Mesodermal cell (in vitro differentiated cells): ENCODE data around the gene RBMS3.
A peak's percentile ranks its signal among the peaks of the same experiment; 100 is the strongest.

Source experiments
- H3K27ac ChIP-seq: 2 replicates; pipeline ENCODE4 v1.7.0; 2013; ENCODE audit warnings: mild to moderate bottlenecking, low read depth, low read length, moderate library complexity; ENCODE audit not compliant: severe bottlenecking
- H3K36me3 ChIP-seq: 2 replicates; pipeline ENCODE4 v1.7.1; 2013; ENCODE audit warnings: mild to moderate bottlenecking, low read length, moderate library complexity; ENCODE audit not compliant: control insufficient read depth, insufficient read depth
- H3K4me1 ChIP-seq: one replicate; pipeline ENCODE4 v1.7.1; 2013; ENCODE audit warnings: mild to moderate bottlenecking, low read length; ENCODE audit not compliant: insufficient read depth, control insufficient read depth, poor library complexity, severe bottlenecking
- H3K4me3 ChIP-seq: 2 replicates; pipeline ENCODE4 v1.7.0; 2013; ENCODE audit warnings: low read length, control low read depth, mild to moderate bottlenecking; ENCODE audit not compliant: insufficient read depth, poor library complexity, severe bottlenecking; ENCODE audit errors: extremely low read depth
- H3K9me3 ChIP-seq: 2 replicates; pipeline ENCODE4 v1.7.1; 2013; ENCODE audit warnings: mild to moderate bottlenecking, low read length, moderate library complexity; ENCODE audit not compliant: control insufficient read depth
- WGBS, 2 experiments: methylation state at CpG; one replicate each; pipeline ENCODE4 v1.1.5; 2013; ENCODE audit warnings: missing lambda C conversion rate in 2 of 2; ENCODE audit not compliant: insufficient coverage in 2 of 2; 5-methylcytosine and 5-hydroxymethylcytosine counted together

The RBMS3 gene

DNA sequence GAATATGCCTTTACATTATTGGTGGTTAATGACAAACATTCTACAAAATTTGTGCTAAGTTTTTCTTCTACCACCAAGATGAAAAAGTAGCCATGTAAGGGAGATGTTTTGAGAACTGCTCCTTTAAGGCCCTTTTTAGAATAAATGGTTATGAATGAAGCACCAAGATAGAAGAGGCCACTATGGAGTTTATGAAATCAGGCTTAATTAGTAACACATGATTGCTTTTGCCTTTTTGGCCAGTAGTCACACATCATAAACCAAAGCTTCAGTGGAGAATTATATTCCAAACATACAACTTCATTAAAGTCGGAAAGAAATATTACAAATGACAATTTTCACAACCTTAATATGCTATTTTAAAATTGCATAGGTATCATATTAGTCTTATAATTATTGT is 331.7 kb downstream of the RBMS3 start:
- Histone ChIP-seq H3K36me3 (no peaks in the 10 kb centered on the region), H3K4me1 (no peaks in the 10 kb centered on the region), H3K9me3 (no peaks in the 10 kb centered on the region), H3K4me3 (no peak overlapping the region), H3K27ac (no peak overlapping the region)
- WGBS, 2 experiments, result no CpG with 5 or more reads among the region's 1 CpG

DNA sequence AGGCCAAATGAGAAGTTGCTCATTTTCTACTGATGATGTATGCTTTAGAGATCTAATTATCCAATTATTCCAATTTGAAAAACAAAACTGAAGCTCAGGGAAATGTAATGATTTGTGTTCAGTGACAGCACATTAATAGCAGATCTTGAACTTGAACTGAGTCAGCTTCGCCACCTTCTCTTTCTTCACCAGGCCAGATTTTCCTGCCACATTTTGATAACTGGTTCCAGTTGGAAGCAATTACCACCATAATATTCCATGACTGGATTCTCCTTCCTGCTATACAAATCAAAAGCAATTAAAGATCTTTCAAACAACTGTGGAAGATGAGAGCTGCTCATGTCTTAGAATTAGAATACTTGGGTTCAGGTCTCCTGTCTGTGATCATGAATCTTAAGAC is 334.1 kb downstream of the RBMS3 start:
- no peaks in the 10 kb centered on the region for H3K36me3 ChIP-seq
- H3K4me3 ChIP-seq, result no peak overlapping the region
- H3K4me1 ChIP-seq, result no peaks in the 10 kb centered on the region
- no peak overlapping the region for H3K27ac ChIP-seq
- 70% methylated on average over 1 of the region's 1 CpG; no CpG with 5 or more reads in 1 of the 2 experiments for WGBS, 2 experiments
- H3K9me3 ChIP-seq, result no peaks in the 10 kb centered on the region

DNA sequence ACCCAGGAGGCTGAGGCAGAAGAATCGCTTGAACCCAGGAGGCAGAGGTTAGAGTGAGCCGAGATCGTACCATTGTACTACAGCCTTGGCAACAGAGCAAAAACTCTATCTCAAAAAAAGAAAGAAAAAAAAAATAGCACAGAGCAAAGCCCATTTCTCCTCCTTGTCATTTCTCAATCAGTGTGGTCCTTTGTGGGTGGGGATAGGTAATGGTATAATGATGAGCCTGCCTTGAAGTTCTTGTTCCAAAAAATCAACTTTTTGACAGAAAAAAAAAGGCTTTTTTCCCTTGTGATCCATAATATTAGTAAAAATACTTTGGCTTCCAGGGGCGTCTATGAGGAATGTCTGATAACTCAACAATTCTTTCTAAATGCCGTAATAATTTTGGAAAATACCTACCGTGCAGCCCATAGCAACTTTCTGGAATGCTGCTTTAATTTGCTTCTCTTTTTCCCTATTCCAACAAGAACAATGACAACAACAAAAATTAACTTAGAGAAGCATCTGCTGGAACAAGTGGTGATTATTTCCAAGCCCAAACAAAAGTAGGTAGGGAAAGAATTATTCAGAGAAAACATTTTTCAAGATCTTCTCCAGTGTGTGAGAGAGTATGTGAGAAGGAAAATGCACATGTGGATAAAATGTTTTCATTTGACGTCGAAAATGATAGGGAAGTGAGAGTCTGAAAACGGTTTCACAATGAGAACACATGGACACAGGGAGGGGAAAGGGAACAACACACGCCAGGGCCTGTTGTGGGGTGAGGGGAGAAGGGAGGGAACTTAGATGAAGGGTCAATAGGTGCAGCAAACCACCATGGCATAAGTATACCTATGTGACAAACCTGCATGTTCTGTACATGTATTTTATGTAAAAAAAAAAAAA is 337.8 kb downstream of the RBMS3 start:
- H3K36me3 ChIP-seq, result no peaks in the 10 kb centered on the region
- H3K4me1 ChIP-seq, result no peaks in the 10 kb centered on the region
- no peak overlapping the region for H3K4me3 ChIP-seq
- no peak overlapping the region for H3K27ac ChIP-seq
- no peaks in the 10 kb centered on the region for H3K9me3 ChIP-seq
- 88 to 93% methylated on average over 6 to 9 of the region's 10 CpGs for WGBS, 2 experiments

DNA sequence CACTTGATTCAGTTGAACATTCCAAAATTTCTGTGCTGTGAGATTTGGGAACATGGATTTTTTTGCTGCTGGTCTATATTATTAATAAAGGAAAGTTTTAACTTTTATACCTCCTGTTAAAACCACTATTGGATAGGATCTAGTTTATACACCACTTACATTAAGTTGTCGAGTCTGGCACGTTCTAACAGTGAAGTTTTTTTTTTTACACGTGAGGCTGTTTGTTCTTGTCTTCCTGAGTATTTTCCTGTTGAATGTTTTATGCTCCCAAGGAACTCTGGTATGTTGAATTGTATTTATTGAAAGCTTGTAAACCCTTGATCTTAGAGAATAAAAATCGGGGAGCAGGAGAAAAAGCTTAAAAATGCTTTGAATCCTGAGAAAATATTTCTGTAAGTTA is 338.8 kb downstream of the RBMS3 start:
- Histone ChIP-seq H3K9me3 (no peaks in the 10 kb centered on the region), H3K4me1 (no peaks in the 10 kb centered on the region), H3K36me3 (no peaks in the 10 kb centered on the region), H3K27ac (no peak overlapping the region), H3K4me3 (no peak overlapping the region)
- 100% methylated on average over 1 to 2 of the region's 4 CpGs for WGBS, 2 experiments

DNA sequence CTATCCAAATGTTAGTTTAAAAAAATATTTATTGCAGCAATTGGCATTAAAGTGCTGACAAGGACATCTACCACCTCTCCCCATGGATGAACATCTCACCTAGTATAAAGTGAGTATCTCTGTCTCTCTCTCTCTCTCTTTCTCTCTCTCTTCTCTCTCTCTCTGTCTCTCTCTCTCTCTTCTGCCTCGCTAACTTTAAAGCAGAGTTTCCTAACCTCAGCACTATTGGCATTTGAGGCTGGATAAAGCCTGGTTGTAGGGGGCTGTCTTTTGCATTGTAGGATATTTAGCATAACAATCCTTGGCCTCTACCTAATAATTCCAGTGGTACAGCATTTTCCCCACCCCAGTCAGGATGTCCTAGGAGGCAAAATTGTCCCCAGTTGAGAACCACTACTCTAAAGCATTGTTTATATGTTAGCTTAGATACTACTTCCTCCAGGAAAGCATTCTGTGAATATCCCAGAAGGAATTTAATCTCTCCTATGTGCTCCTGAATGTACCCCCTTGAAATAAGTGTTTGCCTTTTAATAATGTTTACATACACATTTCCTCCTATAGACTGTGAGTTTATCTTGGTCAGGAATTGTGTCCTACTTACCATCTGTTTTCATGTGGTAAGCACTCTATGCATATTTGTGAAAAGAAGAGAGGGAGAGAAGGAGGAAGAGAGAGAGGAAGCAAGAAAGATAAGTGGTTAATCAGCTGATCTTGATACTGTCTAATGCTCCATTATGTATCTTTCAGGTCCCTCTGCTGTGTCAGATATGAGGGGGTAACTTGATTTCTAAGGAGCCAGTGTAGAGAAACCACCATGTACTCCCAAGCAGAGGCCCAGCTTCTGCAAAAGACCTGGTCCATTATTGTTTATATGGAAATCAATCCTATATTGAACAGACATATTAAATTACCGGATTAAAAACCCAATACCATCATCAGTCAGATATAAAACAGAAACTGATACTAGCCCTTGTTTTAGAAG is 346.6 kb downstream of the RBMS3 start:
- no peaks in the 10 kb centered on the region for H3K9me3 ChIP-seq

DNA sequence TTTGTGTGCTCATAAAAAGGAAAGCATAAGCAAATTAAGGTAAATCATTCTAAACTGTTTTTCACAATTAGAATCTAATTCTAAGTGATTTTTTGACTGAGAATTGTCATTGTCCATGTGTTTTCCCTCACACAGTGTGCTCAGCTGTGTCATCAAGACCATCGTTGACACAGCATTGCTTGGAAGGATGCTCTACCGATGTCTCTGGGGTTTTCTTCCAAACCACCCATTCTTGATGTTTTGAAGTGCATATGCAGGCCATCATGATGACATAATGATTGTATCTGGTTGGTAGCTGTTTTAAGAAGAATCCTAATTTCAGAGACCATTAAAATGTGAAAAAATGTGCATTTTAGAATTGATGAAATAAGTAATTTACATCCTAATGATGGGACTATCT is 347.9 kb downstream of the RBMS3 start:
- Histone ChIP-seq H3K9me3 (no peaks in the 10 kb centered on the region), H3K4me1 (peaks cover 13% of the 10 kb centered on the region), H3K27ac (no peak overlapping the region), H3K4me3 (no peak overlapping the region), H3K36me3 (no peaks in the 10 kb centered on the region)
- WGBS, 2 experiments, result 80 to 83% methylated on average over 1 of the region's 2 CpGs

More for the DNA sequence above, 346.6 kb downstream of the RBMS3 start:
- Histone ChIP-seq H3K4me3 (no peak overlapping the region), H3K4me1 (peaks cover 13% of the 10 kb centered on the region), H3K36me3 (no peaks in the 10 kb centered on the region), H3K27ac (no peak overlapping the region)
- no CpG with 5 or more reads among the region's 2 CpGs for WGBS, 2 experiments

DNA sequence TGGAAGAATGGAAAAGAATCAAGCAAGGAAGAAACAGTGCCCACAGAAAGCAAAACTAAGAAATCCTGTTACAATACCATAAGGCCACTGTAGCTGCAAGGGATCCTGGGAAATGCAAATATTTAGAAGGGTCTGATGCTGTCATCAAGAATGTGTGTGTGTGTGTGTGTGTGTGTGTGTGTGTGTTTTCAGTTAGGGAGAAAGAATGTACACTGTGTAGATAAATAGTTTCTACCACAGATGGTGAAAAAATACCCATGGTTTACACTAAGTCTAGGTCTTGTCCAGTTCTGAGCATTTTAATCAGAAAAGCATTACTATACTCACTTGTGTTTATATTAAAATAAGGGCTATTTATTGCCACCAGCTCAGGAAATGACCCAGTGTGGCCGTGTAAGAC is 355.0 kb downstream of the RBMS3 start:
- no peak overlapping the region for H3K4me3 ChIP-seq
- peaks cover 11% of the 10 kb centered on the region for H3K9me3 ChIP-seq
- 88% methylated on average over 1 of the region's 1 CpG; no CpG with 5 or more reads in 1 of the 2 experiments for WGBS, 2 experiments
- no peak overlapping the region for H3K27ac ChIP-seq
- peaks cover 12% of the 10 kb centered on the region for H3K4me1 ChIP-seq
- H3K36me3 ChIP-seq, result peaks cover 9% of the 10 kb centered on the region

DNA sequence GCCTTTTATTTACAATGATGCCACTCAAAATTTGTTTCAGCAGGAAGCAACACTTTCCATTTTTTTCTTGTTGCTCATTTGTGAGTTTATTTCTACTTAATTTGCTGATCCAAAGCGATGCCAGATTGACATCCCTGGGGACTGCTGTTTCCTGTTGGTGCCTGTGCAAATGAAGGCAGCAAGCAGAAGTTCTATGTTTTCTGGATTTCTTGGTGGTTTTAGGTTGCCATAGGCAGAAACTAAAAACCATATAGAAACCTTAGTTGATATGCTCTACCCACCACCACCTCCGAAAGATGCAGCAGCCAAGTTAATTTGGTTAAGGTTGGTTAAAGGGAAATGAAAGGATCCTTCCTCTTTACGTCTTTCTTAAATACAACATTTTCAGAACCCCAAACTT is 356.2 kb downstream of the RBMS3 start:
- WGBS, 2 experiments, result no CpG with 5 or more reads among the region's 3 CpGs
- Histone ChIP-seq H3K27ac (no peak overlapping the region), H3K4me3 (no peak overlapping the region), H3K36me3 (peaks cover 9% of the 10 kb centered on the region), H3K4me1 (peaks cover 12% of the 10 kb centered on the region), H3K9me3 (peaks cover 11% of the 10 kb centered on the region)

DNA sequence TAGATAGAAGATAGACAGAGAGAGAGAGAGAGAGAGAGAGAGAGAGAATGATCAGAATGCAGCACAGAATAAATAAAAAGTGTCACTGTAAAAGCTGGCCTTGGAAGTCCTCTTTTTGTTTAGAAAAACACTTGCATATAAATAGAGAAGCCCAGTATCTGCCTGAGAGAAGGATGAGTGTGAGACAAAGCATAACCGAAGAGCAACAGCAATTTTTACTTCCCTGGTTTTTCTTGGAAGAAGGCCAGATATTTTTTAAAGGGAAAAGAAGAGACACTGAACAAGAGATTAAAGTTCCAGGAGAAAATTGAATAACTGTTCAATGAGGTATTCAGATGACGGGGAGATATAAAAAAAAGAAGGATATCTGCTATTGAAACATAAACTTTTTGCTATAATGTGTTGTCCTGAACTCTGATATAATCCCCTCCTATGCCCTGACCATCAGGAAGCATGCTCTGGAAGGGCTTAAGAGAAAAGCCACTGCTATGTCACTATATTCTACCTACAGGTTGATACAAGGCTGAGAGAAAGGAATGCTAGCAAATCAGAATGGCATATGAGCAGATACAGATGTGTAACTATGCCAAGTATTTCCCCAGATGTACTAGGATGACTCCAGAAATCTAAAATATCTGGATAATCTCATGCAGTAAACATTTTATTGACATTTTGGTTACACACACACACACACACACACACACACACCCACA is 358.9 kb downstream of the RBMS3 start:
- Histone ChIP-seq H3K4me3 (no peak overlapping the region), H3K27ac (peak overlapping the region; percentile 48), H3K36me3 (peaks cover 9% of the 10 kb centered on the region), H3K9me3 (peaks cover 11% of the 10 kb centered on the region), H3K4me1 (peaks cover 23% of the 10 kb centered on the region)
- WGBS, 2 experiments, result 44 to 67% methylated on average over 2 of the region's 2 CpGs

DNA sequence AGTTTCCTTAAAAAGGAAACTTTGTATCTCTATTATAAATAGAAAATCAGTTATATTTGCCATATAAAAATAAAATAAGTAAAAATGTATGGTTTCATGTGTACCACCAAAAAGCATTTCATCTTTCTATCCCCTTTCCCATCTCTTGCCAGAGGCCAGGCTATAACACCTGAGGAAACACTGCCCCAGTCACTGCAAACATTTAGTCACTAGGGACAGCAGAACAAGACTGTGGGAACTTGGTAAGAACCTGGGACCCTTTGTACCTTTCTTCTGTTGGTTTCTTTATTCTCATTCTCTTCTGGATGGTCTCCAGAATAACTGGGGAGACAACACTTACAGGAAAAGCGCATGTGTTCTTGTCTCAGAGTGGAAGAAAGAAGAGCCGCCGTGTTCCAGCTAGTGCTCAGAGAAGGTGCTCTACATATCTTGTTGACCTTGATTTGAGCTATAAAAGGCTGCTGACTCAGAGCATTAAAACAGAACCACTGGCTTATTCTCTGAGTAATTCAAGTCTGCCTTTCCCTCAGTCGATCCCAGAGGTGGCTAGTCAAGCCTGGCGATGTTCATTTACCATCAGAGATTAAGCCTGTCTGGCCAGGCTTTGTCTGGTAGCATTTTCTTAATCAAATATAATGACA is 361.6 kb downstream of the RBMS3 start:
- WGBS, 2 experiments, result 92 to 100% methylated on average over 3 of the region's 5 CpGs

More for the DNA sequence above, 361.6 kb downstream of the RBMS3 start:
- Histone ChIP-seq H3K4me1 (peaks cover 23% of the 10 kb centered on the region), H3K9me3 (no peaks in the 10 kb centered on the region), H3K27ac (peak overlapping the region; percentile 39), H3K36me3 (no peaks in the 10 kb centered on the region), H3K4me3 (no peak overlapping the region)
